ENCODE results near the gene SARS1. TPM values are rescaled to one million over a fixed set of nuclear protein-coding genes. Genes with fewer than 3 reads are reported as not detected.

Gene SARS1
- total and polyA plus RNA-seq, 3 experiments from 2014 or later, result 157 to 195 (median 189) TPM

DNA sequence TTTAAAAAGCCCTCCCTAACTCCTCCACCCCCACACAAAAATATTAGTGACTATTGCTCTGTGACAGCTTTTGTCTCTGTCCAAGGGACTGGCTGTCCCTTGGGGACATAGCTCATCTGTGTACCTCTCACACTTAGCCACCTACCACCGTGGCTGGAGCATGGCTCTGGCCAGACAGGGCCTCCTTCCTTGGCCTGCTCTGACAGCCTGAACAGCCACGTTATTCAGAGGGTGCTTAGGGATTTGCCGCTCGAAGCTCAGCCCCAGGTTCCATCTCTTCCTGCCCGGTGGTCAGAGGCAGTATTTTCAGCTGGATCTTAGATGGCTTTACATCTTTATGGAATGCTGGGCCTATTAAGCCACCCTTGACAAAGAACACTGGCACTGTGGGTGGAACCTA, 29.5 kb downstream of the SARS1 start:
- ChIA-PET POLR2A (interaction anchor here (0.5 kb wide), 1 partner anchor 184 kb away, joined by 4 read pairs; no protein-coding TSS in a partner anchor), CTCF (interaction anchor here (1.0 to 1.2 kb wide), 2 partner anchors 29 to 250 kb away, joined by 3 to 4 read pairs; partner anchors contain the start of gene SARS1)
- H3K9me3 Mint-ChIP-seq, result no peaks in the 10 kb centered on the region
- peaks cover 8 to 15% of the 10 kb centered on the region in 2 donors for H3K27me3 Mint-ChIP-seq
- Histone ChIP-seq H3K27me3 (ENCODE audit: insufficient read depth, low read length, poor library complexity, severe bottlenecking) (no peaks in the 10 kb centered on the region), H3K9me3 (ENCODE audit: low read length) (no peaks in the 10 kb centered on the region), H3K4me1 (ENCODE audit: insufficient read depth, low read length) (peaks cover 12% of the 10 kb centered on the region), H3K27ac (ENCODE audit: low read depth, low read length) (no peak overlapping the region), H3K36me3 (ENCODE audit: insufficient read depth, low read length) (no peaks in the 10 kb centered on the region), H3K4me3 (ENCODE audit: low read length) (no peak overlapping the region)
- H3K27ac Mint-ChIP-seq, result peak overlapping the region in 1 of 8 donors; percentile 89
- peaks cover 0 to 11% (median 2%) of the 10 kb centered on the region in 3 donors for H3K36me3 Mint-ChIP-seq
- peaks cover 16 to 18% (median 17%) of the 10 kb centered on the region in 3 donors for H3K4me1 Mint-ChIP-seq
- no peak for DNase-seq
- peak overlapping the region in 1 of 7 donors; percentile 36 for H3K4me3 Mint-ChIP-seq

DNA sequence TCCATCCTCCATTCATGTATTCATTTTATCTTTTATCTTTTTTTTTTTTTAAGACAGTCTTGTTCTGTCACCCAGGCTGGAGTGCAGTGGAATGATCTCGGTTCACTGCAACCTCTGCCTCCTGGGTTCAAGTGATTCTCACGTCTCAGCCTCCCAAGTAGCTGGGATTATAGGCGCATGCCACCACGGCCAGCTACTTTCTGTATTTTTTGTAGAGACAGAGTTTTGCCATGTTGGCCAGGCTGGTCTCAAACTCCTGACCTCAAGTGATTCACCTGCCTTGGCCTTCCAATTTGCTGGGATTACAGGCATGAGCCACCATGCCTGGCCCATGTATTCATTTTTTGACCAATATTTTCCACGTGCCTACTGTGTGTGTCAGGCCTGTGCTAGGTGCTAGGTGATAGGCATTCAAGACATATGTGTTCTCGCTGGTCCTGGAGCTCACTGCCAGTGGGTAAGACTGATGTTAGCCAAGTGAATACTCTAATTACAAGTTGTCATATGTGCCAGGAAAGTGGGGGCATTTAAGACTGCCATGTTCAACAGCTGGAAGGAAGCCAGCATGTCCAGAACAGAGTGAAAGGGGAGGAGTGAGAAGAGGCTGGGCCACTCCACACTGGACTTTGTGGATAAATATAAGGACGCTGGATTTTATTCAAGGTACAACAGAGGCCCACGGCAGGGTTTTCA, 30.3 kb downstream of the SARS1 start:
- H3K9me3 ChIP-seq (ENCODE audit: low read length), result no peaks in the 10 kb centered on the region
- no peak overlapping the region for H3K27ac Mint-ChIP-seq
- H3K4me1 Mint-ChIP-seq, result peaks cover 18 to 20% (median 18%) of the 10 kb centered on the region in 3 donors
- CTCF ChIA-PET, result interaction anchor here (1.0 to 1.2 kb wide), 2 partner anchors 30 to 249 kb away, joined by 3 to 4 read pairs; partner anchors contain the start of gene SARS1
- no peaks in the 10 kb centered on the region for H3K9me3 Mint-ChIP-seq
- H3K27ac ChIP-seq (ENCODE audit: low read depth, low read length), result no peak overlapping the region
- H3K27me3 Mint-ChIP-seq, result peaks cover 9 to 16% of the 10 kb centered on the region in 2 donors
- POLR2A ChIA-PET, result no interaction called here
- no peaks in the 10 kb centered on the region for H3K36me3 ChIP-seq (ENCODE audit: insufficient read depth, low read length)
- no peak for DNase-seq
- peaks cover 14% of the 10 kb centered on the region for H3K4me1 ChIP-seq (ENCODE audit: insufficient read depth, low read length)
- no peaks in the 10 kb centered on the region for H3K27me3 ChIP-seq (ENCODE audit: insufficient read depth, low read length, poor library complexity, severe bottlenecking)
- peaks cover 0 to 4% (median 0%) of the 10 kb centered on the region in 3 donors for H3K36me3 Mint-ChIP-seq
- no peak overlapping the region for H3K4me3 ChIP-seq (ENCODE audit: low read length)
- no peak overlapping the region for H3K4me3 Mint-ChIP-seq

DNA sequence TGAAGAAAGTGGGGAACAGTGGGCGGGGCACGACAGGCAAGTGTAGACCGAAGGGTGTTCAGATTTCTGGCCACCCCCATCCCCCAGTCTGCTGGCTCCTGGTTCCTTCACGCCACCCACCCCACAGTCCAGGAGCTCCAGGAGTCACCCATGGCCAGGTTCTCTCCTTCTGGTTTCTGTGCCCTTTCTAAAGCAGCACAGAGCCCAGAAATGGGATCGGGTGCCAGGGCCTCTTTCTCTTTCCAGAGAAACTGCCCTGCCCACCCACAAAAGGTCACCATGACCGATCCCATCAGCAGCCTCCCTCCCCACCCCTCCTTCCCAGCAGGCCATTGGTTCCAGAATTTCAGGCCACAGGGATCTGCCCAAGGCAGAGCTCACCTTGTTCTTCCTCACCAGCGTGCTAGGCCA, 32.4 kb downstream of the SARS1 start:
- peaks cover 12 to 20% of the 10 kb centered on the region in 2 donors for H3K27me3 Mint-ChIP-seq
- peaks cover 16% of the 10 kb centered on the region for H3K4me1 ChIP-seq (ENCODE audit: insufficient read depth, low read length)
- no peaks in the 10 kb centered on the region for H3K36me3 ChIP-seq (ENCODE audit: insufficient read depth, low read length)
- H3K27ac Mint-ChIP-seq, result peak overlapping the region in 2 of 8 donors; percentile 39 to 47
- H3K27me3 ChIP-seq (ENCODE audit: insufficient read depth, low read length, poor library complexity, severe bottlenecking), result no peaks in the 10 kb centered on the region
- no peaks in the 10 kb centered on the region for H3K9me3 Mint-ChIP-seq
- no peaks in the 10 kb centered on the region for H3K9me3 ChIP-seq (ENCODE audit: low read length)
- H3K4me1 Mint-ChIP-seq, result peaks cover 18 to 27% (median 21%) of the 10 kb centered on the region in 3 donors
- H3K27ac ChIP-seq (ENCODE audit: low read depth, low read length), result no peak overlapping the region
- H3K36me3 Mint-ChIP-seq, result no peaks in the 10 kb centered on the region
- ChIA-PET POLR2A (interaction anchor here (0.6 kb wide), 3 partner anchors 32 to 657 kb away, joined by 3 to 4 read pairs (median 4); no protein-coding TSS in a partner anchor), CTCF (interaction anchor here (0.6 to 1.7 kb wide), 2 partner anchors 10 to 32 kb away, joined by 3 to 5 read pairs; no protein-coding TSS in a partner anchor)
- peak overlapping the region in 1 of 7 donors; percentile 27 for H3K4me3 Mint-ChIP-seq
- no peak for DNase-seq
- H3K4me3 ChIP-seq (ENCODE audit: low read length), result no peak overlapping the region

DNA sequence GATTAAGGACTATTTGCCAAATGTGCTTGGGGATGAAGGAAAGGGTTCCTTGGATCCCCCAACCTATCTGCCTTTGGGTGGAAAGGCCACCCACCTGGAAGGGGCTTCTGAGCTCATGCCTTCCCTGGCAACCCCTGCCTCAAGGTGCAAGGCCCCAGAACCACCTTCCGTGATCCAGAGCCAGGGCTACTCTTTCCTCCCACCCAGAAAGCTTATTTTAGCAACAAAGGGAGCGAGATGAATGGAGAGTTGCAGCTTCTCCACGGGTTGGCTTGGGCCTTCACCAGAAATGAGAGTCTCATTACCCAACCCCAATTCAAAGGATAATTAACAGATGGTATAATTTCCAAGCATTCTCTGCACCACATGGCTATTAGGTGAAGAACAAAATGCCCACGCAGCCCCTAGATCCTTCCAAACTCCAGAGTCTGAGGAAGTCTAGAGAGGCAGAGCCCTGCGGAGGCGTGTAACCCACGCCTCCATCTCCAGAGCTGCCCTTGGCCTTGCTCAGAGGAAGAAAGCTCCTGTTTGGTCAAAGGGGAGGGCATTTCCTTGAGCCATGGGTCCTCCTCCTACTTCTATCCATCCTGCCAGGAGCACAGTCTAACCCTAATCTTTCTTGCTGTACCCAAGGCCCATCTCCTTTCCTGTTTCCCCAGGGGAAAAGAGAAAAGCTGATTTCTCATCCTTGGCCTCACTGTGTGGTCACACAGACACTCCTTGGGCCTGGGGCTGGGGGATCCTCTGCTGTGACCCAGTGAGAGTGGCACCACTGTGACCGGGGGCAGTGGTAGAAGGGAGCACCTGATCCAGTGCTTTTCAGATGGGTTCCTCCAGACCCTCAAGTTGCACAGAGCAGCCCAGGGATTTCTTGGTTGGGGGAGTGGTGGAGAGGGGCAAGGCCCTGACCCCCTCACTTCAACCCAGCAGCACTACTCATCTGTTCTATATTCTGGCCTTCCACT, 34.0 kb downstream of the SARS1 start:
- ChIA-PET POLR2A (no interaction called here), CTCF (interaction anchor here (1.5 to 5.4 kb wide), 3 partner anchors 8 to 284 kb away, joined by 5 to 14 read pairs (median 5); no protein-coding TSS in a partner anchor)
- H3K9me3 ChIP-seq (ENCODE audit: low read length), result no peaks in the 10 kb centered on the region
- H3K4me1 ChIP-seq (ENCODE audit: insufficient read depth, low read length), result peaks cover 6% of the 10 kb centered on the region
- H3K36me3 ChIP-seq (ENCODE audit: insufficient read depth, low read length), result no peaks in the 10 kb centered on the region
- H3K27me3 ChIP-seq (ENCODE audit: insufficient read depth, low read length, poor library complexity, severe bottlenecking), result no peaks in the 10 kb centered on the region
- H3K4me3 ChIP-seq (ENCODE audit: low read length), result no peak overlapping the region
- DNase-seq, result no peak
- no peak overlapping the region for H3K27ac ChIP-seq (ENCODE audit: low read depth, low read length)
- Mint-ChIP-seq H3K9me3 (no peaks in the 10 kb centered on the region), H3K27me3 (peaks cover 12 to 20% of the 10 kb centered on the region in 2 donors), H3K27ac (no peak overlapping the region), H3K4me3 (peak overlapping the region in 3 of 7 donors; percentile 12 to 32 (median 24)), H3K4me1 (peaks cover 6 to 22% (median 6%) of the 10 kb centered on the region in 3 donors), H3K36me3 (no peaks in the 10 kb centered on the region)

DNA sequence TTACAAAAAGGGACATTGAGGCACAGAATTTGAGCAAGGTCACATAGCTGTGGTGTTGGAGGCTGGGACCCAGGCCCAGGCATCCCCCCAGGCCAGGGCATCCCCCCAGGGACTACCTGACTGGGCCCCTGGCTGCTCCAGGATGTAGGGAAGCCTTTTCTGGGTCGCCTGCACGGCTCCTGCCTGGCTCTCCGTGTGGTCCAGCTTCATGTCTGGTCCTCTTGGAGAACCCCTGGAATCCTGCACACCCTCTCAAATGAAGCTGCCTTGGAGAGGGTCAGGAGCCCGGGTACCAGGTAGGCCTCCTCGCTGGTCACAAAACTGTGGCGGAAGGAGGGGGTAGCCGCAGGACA, 34.7 kb downstream of the SARS1 start:
- POLR2A ChIA-PET, result no interaction called here
- no peaks in the 10 kb centered on the region for H3K27me3 ChIP-seq (ENCODE audit: insufficient read depth, low read length, poor library complexity, severe bottlenecking)

DNA sequence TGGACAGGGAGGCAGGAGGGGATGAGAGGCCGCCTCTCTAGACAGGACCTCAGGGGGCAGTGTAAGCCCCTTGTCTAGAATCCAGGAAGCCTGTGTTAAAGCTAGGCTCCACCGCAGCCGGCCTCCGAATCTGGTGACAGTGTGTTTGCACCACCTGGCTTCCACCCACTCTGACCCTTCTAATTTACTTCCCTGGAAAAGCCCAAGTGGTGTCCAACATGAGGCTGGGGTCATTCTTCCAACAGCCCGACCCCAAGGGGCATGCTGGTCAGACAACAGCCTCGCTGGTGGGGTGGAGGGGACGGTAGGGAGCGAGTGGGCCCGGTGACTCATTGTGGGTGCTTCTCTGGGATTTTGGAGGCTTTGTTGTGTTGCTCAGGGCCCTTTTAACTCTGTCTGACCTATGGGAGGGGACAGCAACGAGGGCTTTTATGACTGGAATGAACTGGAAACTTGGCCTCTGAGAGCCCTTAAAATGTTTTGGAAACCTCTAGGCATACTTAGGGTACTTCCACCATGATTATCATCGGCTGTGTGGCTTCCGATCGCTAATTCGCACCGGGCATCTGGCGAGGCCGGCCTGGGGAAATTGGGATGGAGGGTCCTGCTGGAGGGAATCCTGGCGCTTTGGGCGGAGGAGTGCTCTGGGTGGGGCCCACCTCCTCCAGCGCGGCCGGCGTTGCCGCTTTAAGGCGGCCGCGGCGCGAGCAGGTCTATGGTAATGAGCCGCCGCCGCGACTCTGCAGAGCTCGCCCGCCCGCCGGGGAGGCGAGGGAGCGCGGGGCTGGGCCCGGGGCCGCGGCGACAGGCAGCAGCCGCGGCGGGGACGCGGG, 35.3 kb downstream of the SARS1 start, which contains the start of gene CELSR2:
Gene CELSR2, plus strand, starts transcription at position 743 of the 833 bp plus-strand sequence. CDS start 541 bp downstream, outside the sequence.
- no peak within 1 kb of the TSS for H3K27ac ChIP-seq (ENCODE audit: low read depth, low read length)
- H3K4me1 Mint-ChIP-seq, result peaks cover 5 to 29% (median 8%) of the 10 kb centered on the region in 3 donors
- no peaks in the 10 kb centered on the region for H3K27me3 ChIP-seq (ENCODE audit: insufficient read depth, low read length, poor library complexity, severe bottlenecking)
- no peaks in the 10 kb centered on the region for H3K36me3 ChIP-seq (ENCODE audit: insufficient read depth, low read length)
- peak within 1 kb of the TSS; percentile 56 for H3K4me3 ChIP-seq (ENCODE audit: low read length)
- ChIA-PET POLR2A (no interaction called here), CTCF (interaction anchor here (5.4 kb wide), 1 partner anchor 9 kb away, joined by 14 read pairs; no protein-coding TSS in a partner anchor)
- peak within 1 kb of the TSS; percentile 67 to 86 (median 70) for H3K4me3 Mint-ChIP-seq
- DNase-seq, result peak; percentile 51 to 71 (median 62)
- no peaks in the 10 kb centered on the region for H3K36me3 Mint-ChIP-seq
- H3K4me1 ChIP-seq (ENCODE audit: insufficient read depth, low read length), result peaks cover 6% of the 10 kb centered on the region
- H3K27me3 Mint-ChIP-seq, result peaks cover 12 to 20% of the 10 kb centered on the region in 2 donors
- no peaks in the 10 kb centered on the region for H3K9me3 ChIP-seq (ENCODE audit: low read length)
- H3K9me3 Mint-ChIP-seq, result no peaks in the 10 kb centered on the region
- H3K27ac Mint-ChIP-seq, result peak within 1 kb of the TSS in 3 of 8 donors; percentile 51 to 90 (median 52)

More for the DNA sequence above, 34.7 kb downstream of the SARS1 start:
- no peaks in the 10 kb centered on the region for H3K9me3 ChIP-seq (ENCODE audit: low read length)
- Mint-ChIP-seq H3K27me3 (peaks cover 12 to 20% of the 10 kb centered on the region in 2 donors), H3K4me3 (peak overlapping the region in 1 of 7 donors; percentile 23), H3K9me3 (no peaks in the 10 kb centered on the region), H3K27ac (no peak overlapping the region), H3K36me3 (no peaks in the 10 kb centered on the region), H3K4me1 (peaks cover 5 to 29% (median 8%) of the 10 kb centered on the region in 3 donors)
- CTCF ChIA-PET, result interaction anchor here (5.4 kb wide), 1 partner anchor 9 kb away, joined by 14 read pairs; no protein-coding TSS in a partner anchor
- no peaks in the 10 kb centered on the region for H3K36me3 ChIP-seq (ENCODE audit: insufficient read depth, low read length)
- H3K4me3 ChIP-seq (ENCODE audit: low read length), result no peak overlapping the region
- H3K27ac ChIP-seq (ENCODE audit: low read depth, low read length), result no peak overlapping the region
- DNase-seq, result no peak
- peaks cover 6% of the 10 kb centered on the region for H3K4me1 ChIP-seq (ENCODE audit: insufficient read depth, low read length)

Measured in CD8-positive, alpha-beta memory T cell (primary cell).